ENCODE results near the gene SLC41A2.

SLC41A2 gene

DNA sequence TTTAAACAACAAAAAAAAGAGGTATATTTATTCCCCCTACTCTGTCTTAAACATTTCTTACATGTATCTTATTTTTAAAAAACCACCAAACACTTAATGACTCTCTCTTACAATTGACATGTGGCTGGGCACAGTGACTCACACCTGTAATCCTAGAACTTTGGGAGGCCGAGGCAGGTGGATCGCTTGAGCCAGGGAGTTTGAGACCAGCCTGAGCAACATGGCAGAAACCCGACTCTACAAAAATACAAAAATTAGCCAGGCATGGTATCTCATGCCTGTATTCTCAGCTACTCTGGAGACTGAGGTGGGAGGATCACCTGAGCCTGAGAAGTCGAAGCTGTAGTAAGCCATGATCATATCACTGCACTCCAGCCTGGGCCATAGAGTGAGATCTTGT is 16.0 kb downstream of the SLC41A2 start:
- no peaks in the 10 kb centered on the region for H3K4me1 ChIP-seq (ENCODE audit: control insufficient read depth, low read length)
- TF ChIP-seq, protein P1, sequence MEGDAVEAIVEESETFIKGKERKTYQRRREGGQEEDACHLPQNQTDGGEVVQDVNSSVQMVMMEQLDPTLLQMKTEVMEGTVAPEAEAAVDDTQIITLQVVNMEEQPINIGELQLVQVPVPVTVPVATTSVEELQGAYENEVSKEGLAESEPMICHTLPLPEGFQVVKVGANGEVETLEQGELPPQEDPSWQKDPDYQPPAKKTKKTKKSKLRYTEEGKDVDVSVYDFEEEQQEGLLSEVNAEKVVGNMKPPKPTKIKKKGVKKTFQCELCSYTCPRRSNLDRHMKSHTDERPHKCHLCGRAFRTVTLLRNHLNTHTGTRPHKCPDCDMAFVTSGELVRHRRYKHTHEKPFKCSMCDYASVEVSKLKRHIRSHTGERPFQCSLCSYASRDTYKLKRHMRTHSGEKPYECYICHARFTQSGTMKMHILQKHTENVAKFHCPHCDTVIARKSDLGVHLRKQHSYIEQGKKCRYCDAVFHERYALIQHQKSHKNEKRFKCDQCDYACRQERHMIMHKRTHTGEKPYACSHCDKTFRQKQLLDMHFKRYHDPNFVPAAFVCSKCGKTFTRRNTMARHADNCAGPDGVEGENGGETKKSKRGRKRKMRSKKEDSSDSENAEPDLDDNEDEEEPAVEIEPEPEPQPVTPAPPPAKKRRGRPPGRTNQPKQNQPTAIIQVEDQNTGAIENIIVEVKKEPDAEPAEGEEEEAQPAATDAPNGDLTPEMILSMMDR (IDR thresholded peaks at IDR 0.05; ENCODE audit: low read depth, low read length, poor library complexity, severe bottlenecking): no peak
- no peak for TF ChIP-seq EZH2phosphoT487 (IDR thresholded peaks at IDR 0.05; ENCODE audit: borderline replicate concordance, low read length)
- no peaks in the 10 kb centered on the region for H4K20me1 ChIP-seq (ENCODE audit: control insufficient read depth, insufficient read depth, low read depth, low read length)
- no peak overlapping the region for H3K27ac ChIP-seq (ENCODE audit: low read depth, low read length)
- H3K36me3 ChIP-seq (ENCODE audit: control insufficient read depth, low read length): no peaks in the 10 kb centered on the region
- H3F3A ChIP-seq (ENCODE audit: control insufficient read depth, insufficient read depth): no peaks in the 10 kb centered on the region
- no peak overlapping the region for H3K4me2 ChIP-seq (ENCODE audit: low read length)
- peaks cover 4% of the 10 kb centered on the region; the same call in 1 of the 2 replicates for H3K9me3 ChIP-seq (ENCODE audit: control insufficient read depth, insufficient read depth, low read length)
- H3K79me2 ChIP-seq (ENCODE audit: control insufficient read depth, low read length): no peaks in the 10 kb centered on the region
- no peak overlapping the region for H3K4me3 ChIP-seq (ENCODE audit: low read length)
- H3K27me3 ChIP-seq (ENCODE audit: control insufficient read depth, low read length): no peaks in the 10 kb centered on the region
- no peaks in the 10 kb centered on the region for H3K9me2 ChIP-seq (replicated peaks; ENCODE audit: control insufficient read depth, low read length)

DNA sequence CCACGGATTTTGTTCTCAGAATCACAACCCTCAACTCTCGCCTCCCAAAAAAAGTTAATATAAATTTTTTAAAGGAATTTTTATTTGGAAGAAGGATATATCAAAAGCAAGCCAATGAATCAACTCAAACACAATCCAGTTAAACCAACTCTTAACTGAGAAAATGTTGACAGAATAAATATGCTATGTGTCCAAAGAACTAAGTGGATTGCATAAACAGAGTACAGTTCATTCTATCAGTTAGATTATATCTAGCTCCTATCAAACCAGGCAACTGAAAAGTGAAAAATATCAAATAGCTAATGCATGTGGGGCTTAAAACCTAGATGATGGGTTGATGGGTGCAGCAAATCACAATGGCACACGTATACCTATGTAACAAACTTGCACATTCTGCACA is 16.6 kb downstream of the SLC41A2 start:
- Histone ChIP-seq H3K36me3 (ENCODE audit: control insufficient read depth, low read length) (no peaks in the 10 kb centered on the region), H3F3A (ENCODE audit: control insufficient read depth, insufficient read depth) (no peaks in the 10 kb centered on the region), H3K4me2 (ENCODE audit: low read length) (no peak overlapping the region), H3K4me1 (ENCODE audit: control insufficient read depth, low read length) (no peaks in the 10 kb centered on the region), H3K4me3 (ENCODE audit: low read length) (no peak overlapping the region), H3K27ac (ENCODE audit: low read depth, low read length) (no peak overlapping the region), H3K79me2 (ENCODE audit: control insufficient read depth, low read length) (no peaks in the 10 kb centered on the region), H3K9me2 (replicated peaks; ENCODE audit: control insufficient read depth, low read length) (no peaks in the 10 kb centered on the region), H3K9me3 (ENCODE audit: control insufficient read depth, insufficient read depth, low read length) (peaks cover 4% of the 10 kb centered on the region; the same call in 1 of the 2 replicates), H3K27me3 (ENCODE audit: control insufficient read depth, low read length) (no peaks in the 10 kb centered on the region), H4K20me1 (ENCODE audit: control insufficient read depth, insufficient read depth, low read depth, low read length) (no peaks in the 10 kb centered on the region)
- TF ChIP-seq, protein P1 (IDR thresholded peaks at IDR 0.05; ENCODE audit: low read depth, low read length, poor library complexity, severe bottlenecking): no peak
- no peak for TF ChIP-seq EZH2phosphoT487 (IDR thresholded peaks at IDR 0.05; ENCODE audit: borderline replicate concordance, low read length)

DNA sequence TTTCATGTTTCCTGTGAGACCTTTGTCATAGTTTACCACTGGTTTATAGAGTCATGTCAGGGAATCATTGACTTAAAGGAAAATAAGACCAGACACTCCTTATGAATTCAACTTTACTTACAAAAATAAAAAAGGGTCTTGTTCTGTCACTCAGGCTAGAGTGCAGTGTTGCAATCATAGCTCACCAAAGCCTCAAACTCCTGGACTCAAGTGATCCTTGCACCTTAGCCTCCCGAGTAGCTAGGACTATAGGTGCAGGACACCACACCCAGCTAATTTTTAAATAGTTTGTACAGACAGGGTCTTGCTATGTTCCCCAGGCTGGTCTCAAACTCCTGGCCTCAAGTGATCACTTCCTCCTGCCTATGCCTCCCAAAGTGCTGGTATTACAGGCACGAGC is 19.0 kb downstream of the SLC41A2 start:
- no peaks in the 10 kb centered on the region for H3K79me2 ChIP-seq (ENCODE audit: control insufficient read depth, low read length)

More for the DNA sequence above, 19.0 kb downstream of the SLC41A2 start:
- Histone ChIP-seq H3K4me2 (ENCODE audit: low read length) (no peak overlapping the region), H3K4me3 (ENCODE audit: low read length) (no peak overlapping the region), H3F3A (ENCODE audit: control insufficient read depth, insufficient read depth) (no peaks in the 10 kb centered on the region), H3K36me3 (ENCODE audit: control insufficient read depth, low read length) (no peaks in the 10 kb centered on the region), H4K20me1 (ENCODE audit: control insufficient read depth, insufficient read depth, low read depth, low read length) (no peaks in the 10 kb centered on the region), H3K9me3 (ENCODE audit: control insufficient read depth, insufficient read depth, low read length) (peaks cover under 1% of the 10 kb centered on the region; the same call in 1 of the 2 replicates), H3K27me3 (ENCODE audit: control insufficient read depth, low read length) (no peaks in the 10 kb centered on the region), H3K9me2 (replicated peaks; ENCODE audit: control insufficient read depth, low read length) (no peaks in the 10 kb centered on the region), H3K27ac (ENCODE audit: low read depth, low read length) (no peak overlapping the region), H3K4me1 (ENCODE audit: control insufficient read depth, low read length) (no peaks in the 10 kb centered on the region)
- no peak for TF ChIP-seq EZH2phosphoT487 (IDR thresholded peaks at IDR 0.05; ENCODE audit: borderline replicate concordance, low read length)
- TF ChIP-seq, protein P1 (IDR thresholded peaks at IDR 0.05; ENCODE audit: low read depth, low read length, poor library complexity, severe bottlenecking): no peak
